ENCODE results near the gene SOSTDC1.

- TF ChIP-seq CTCF (IDR thresholded peaks at IDR 0.05) (no peak), POLR2A (IDR thresholded peaks at IDR 0.05) (no peak)
These were observed 53.0 kb downstream of the SOSTDC1 start for GRCh38 chr7:16412274-16413254.

Measured in Peyer's patch (tissue), 4 donors.